ES-I3 (cell line): ENCODE data around the gene ZBTB16.

Experiments used
- H3K36me3 ChIP-seq: 2 replicates; pipeline ENCODE4 v1.6.1; 2013; ENCODE audit warnings: mild to moderate bottlenecking, low read length, control low read depth, moderate library complexity; ENCODE audit not compliant: insufficient read depth
- H3K4me1 ChIP-seq: 2 replicates; pipeline ENCODE4 v1.6.1; 2013; ENCODE audit warnings: mild to moderate bottlenecking, control low read depth, low read length; ENCODE audit not compliant: insufficient read depth
- H3K9ac ChIP-seq: 2 replicates; pipeline ENCODE4 v1.6.1; 2013; ENCODE audit warnings: low read depth, mild to moderate bottlenecking, low read length, moderate library complexity
- H3K9me3 ChIP-seq: 2 replicates; pipeline ENCODE4 v1.6.1; 2013; ENCODE audit warnings: mild to moderate bottlenecking, low read length, moderate library complexity; ENCODE audit not compliant: control insufficient read depth, insufficient read depth

The ZBTB16 gene

GRCh38 chr11:114059278-114059983, at the start of gene ZBTB16:
ZBTB16 (plus strand) TSS chr11:114059711; CDS start chr11:114063301, 3,590 bp downstream.
- Histone ChIP-seq H3K36me3 (no peaks in the 10 kb centered on the region), H3K9me3 (no peaks in the 10 kb centered on the region), H3K9ac (peak within 1 kb of the TSS; percentile 67; the same call in 1 of the 2 replicates), H3K4me1 (peaks cover 5% of the 10 kb centered on the region; the same call in 1 of the 2 replicates)

GRCh38 chr11:114010931-114011330, 48.6 kb upstream of the ZBTB16 start:
- Histone ChIP-seq H3K9me3 (no peaks in the 10 kb centered on the region), H3K9ac (no peak overlapping the region), H3K36me3 (no peaks in the 10 kb centered on the region), H3K4me1 (no peaks in the 10 kb centered on the region)

GRCh38 chr11:114011443-114011842, 48.1 kb upstream of the ZBTB16 start:
- Histone ChIP-seq H3K9ac (no peak overlapping the region), H3K9me3 (no peaks in the 10 kb centered on the region), H3K36me3 (no peaks in the 10 kb centered on the region), H3K4me1 (no peaks in the 10 kb centered on the region)

- no peaks in the 10 kb centered on the region for H3K36me3 ChIP-seq
- H3K9ac ChIP-seq = no peak overlapping the region
- H3K9me3 ChIP-seq = no peaks in the 10 kb centered on the region
- H3K4me1 ChIP-seq = no peaks in the 10 kb centered on the region
Observed at GRCh38 chr11:114015117-114015516, 44.4 kb upstream of the ZBTB16 start.

- Histone ChIP-seq H3K36me3 (no peaks in the 10 kb centered on the region), H3K4me1 (no peaks in the 10 kb centered on the region), H3K9ac (no peak overlapping the region), H3K9me3 (no peaks in the 10 kb centered on the region)
Observed at GRCh38 chr11:114016986-114017385, 42.5 kb upstream of the ZBTB16 start.

- no peaks in the 10 kb centered on the region for H3K4me1 ChIP-seq
- H3K36me3 ChIP-seq = no peaks in the 10 kb centered on the region
- no peaks in the 10 kb centered on the region for H3K9me3 ChIP-seq
- H3K9ac ChIP-seq = no peak overlapping the region
Observed at GRCh38 chr11:114017723-114018122, 41.8 kb upstream of the ZBTB16 start.

GRCh38 chr11:114019046-114019445, 40.5 kb upstream of the ZBTB16 start:
- Histone ChIP-seq H3K36me3 (no peaks in the 10 kb centered on the region), H3K4me1 (no peaks in the 10 kb centered on the region), H3K9ac (no peak overlapping the region), H3K9me3 (no peaks in the 10 kb centered on the region)

GRCh38 chr11:114019574-114019973, 39.9 kb upstream of the ZBTB16 start:
- no peaks in the 10 kb centered on the region for H3K9me3 ChIP-seq
- no peaks in the 10 kb centered on the region for H3K36me3 ChIP-seq
- no peaks in the 10 kb centered on the region for H3K4me1 ChIP-seq
- no peak overlapping the region for H3K9ac ChIP-seq

GRCh38 chr11:114025329-114025907, 34.1 kb upstream of the ZBTB16 start:
- no peaks in the 10 kb centered on the region for H3K36me3 ChIP-seq
- no peaks in the 10 kb centered on the region for H3K4me1 ChIP-seq
- H3K9ac ChIP-seq = no peak overlapping the region
- H3K9me3 ChIP-seq = no peaks in the 10 kb centered on the region

GRCh38 chr11:114026355-114026754, 33.2 kb upstream of the ZBTB16 start:
- Histone ChIP-seq H3K9ac (no peak overlapping the region), H3K9me3 (no peaks in the 10 kb centered on the region), H3K36me3 (no peaks in the 10 kb centered on the region), H3K4me1 (no peaks in the 10 kb centered on the region)

- H3K4me1 ChIP-seq = no peaks in the 10 kb centered on the region
- no peak overlapping the region for H3K9ac ChIP-seq
Observed at GRCh38 chr11:114027391-114027790, 32.1 kb upstream of the ZBTB16 start.

GRCh38 chr11:114027926-114028325, 31.6 kb upstream of the ZBTB16 start:
- H3K36me3 ChIP-seq = no peaks in the 10 kb centered on the region
- no peak overlapping the region for H3K9ac ChIP-seq
- H3K9me3 ChIP-seq = no peaks in the 10 kb centered on the region
- H3K4me1 ChIP-seq = no peaks in the 10 kb centered on the region

More at GRCh38 chr11:114027391-114027790, 32.1 kb upstream of the ZBTB16 start:
- Histone ChIP-seq H3K9me3 (no peaks in the 10 kb centered on the region), H3K36me3 (no peaks in the 10 kb centered on the region)

- Histone ChIP-seq H3K4me1 (no peaks in the 10 kb centered on the region), H3K36me3 (no peaks in the 10 kb centered on the region), H3K9ac (no peak overlapping the region), H3K9me3 (no peaks in the 10 kb centered on the region)
Observed at GRCh38 chr11:114031246-114031966, 28.1 kb upstream of the ZBTB16 start.

- Histone ChIP-seq H3K9me3 (no peaks in the 10 kb centered on the region), H3K4me1 (no peaks in the 10 kb centered on the region), H3K9ac (no peak overlapping the region), H3K36me3 (no peaks in the 10 kb centered on the region)
Observed at GRCh38 chr11:114031967-114032320, 27.6 kb upstream of the ZBTB16 start.

- Histone ChIP-seq H3K4me1 (no peaks in the 10 kb centered on the region), H3K36me3 (no peaks in the 10 kb centered on the region), H3K9me3 (no peaks in the 10 kb centered on the region), H3K9ac (no peak overlapping the region)
Observed at GRCh38 chr11:114033066-114033465, 26.4 kb upstream of the ZBTB16 start.
